NB4 (cell line): ENCODE measurements around the gene COL4A2.

ENCODE experiments used
- DNase-seq: peaks from one replicate; pipeline ENCODE4 v3.0.0; 2010; ENCODE audit warnings: low read depth
- H3K4me3 ChIP-seq: one replicate; pipeline ENCODE4 v1.5.1; 2011; ENCODE audit warnings: mild to moderate bottlenecking, low read depth, low read length, moderate library complexity
- MAX ChIP-seq: IDR thresholded peaks from 2 replicates; pipeline ENCODE4 v1.6.1; 2011; ENCODE audit warnings: low read depth, low read length
- MYC ChIP-seq: IDR thresholded peaks from 2 replicates; pipeline ENCODE4 v1.6.1; 2011; ENCODE audit warnings: low read depth, low read length
- POLR2A ChIP-seq: IDR thresholded peaks from 2 replicates; pipeline ENCODE4 v1.6.1; 2011; ENCODE audit warnings: mild to moderate bottlenecking; ENCODE audit not compliant: insufficient read length; ENCODE audit errors: extremely low read depth
- TF ChIP-seq, protein P1 (sequence below): IDR thresholded peaks from one replicate; pipeline ENCODE4 v1.5.1; 2012; ENCODE audit warnings: low read depth, low read length

Gene COL4A2

DNA sequence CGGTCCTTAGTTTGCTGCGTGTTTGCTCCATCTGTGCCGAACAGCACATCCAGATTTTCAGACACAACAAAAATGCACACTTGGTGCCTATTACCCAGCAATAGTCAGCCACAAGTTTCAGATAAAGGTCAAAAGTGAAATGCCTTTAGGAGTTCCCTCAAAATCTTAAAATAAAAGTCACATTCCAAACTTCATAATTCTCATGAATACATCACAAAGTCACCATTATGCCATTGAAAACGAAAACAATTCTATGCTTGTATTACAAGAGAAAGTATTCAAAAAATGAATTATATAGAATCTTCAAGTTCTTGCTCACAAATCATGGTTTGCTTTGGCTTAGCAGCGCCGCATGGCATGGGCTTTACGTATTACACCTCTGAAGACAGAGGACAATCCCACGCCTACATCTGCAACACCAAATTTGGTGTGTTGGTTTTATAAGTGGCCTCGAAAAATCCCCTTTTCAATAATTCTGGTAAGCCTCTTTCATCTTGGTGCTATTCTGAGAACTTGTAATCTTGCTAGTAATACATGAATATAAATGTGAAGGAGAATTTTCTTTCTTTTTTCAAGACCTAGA, 26.8 kb upstream of the COL4A2 start:
- DNase-seq = no peak
- TF ChIP-seq, protein P1, sequence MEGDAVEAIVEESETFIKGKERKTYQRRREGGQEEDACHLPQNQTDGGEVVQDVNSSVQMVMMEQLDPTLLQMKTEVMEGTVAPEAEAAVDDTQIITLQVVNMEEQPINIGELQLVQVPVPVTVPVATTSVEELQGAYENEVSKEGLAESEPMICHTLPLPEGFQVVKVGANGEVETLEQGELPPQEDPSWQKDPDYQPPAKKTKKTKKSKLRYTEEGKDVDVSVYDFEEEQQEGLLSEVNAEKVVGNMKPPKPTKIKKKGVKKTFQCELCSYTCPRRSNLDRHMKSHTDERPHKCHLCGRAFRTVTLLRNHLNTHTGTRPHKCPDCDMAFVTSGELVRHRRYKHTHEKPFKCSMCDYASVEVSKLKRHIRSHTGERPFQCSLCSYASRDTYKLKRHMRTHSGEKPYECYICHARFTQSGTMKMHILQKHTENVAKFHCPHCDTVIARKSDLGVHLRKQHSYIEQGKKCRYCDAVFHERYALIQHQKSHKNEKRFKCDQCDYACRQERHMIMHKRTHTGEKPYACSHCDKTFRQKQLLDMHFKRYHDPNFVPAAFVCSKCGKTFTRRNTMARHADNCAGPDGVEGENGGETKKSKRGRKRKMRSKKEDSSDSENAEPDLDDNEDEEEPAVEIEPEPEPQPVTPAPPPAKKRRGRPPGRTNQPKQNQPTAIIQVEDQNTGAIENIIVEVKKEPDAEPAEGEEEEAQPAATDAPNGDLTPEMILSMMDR = no peak
- no peak for TF ChIP-seq MYC
- no peak for TF ChIP-seq POLR2A
- TF ChIP-seq MAX = no peak
- H3K4me3 ChIP-seq = no peak overlapping the region

- no peak overlapping the region for H3K4me3 ChIP-seq
- no peak for TF ChIP-seq MAX
- TF ChIP-seq MYC = no peak
- no peak for DNase-seq
Measured at GRCh38 chr13:110280985-110281688, 25.9 kb upstream of the COL4A2 start.

- no peak for DNase-seq
- no peak overlapping the region for H3K4me3 ChIP-seq
- TF ChIP-seq MYC (no peak), POLR2A (no peak), MAX (no peak)
- TF ChIP-seq, protein P1 = no peak
Measured at GRCh38 chr13:110281736-110282135, 25.3 kb upstream of the COL4A2 start.

DNA sequence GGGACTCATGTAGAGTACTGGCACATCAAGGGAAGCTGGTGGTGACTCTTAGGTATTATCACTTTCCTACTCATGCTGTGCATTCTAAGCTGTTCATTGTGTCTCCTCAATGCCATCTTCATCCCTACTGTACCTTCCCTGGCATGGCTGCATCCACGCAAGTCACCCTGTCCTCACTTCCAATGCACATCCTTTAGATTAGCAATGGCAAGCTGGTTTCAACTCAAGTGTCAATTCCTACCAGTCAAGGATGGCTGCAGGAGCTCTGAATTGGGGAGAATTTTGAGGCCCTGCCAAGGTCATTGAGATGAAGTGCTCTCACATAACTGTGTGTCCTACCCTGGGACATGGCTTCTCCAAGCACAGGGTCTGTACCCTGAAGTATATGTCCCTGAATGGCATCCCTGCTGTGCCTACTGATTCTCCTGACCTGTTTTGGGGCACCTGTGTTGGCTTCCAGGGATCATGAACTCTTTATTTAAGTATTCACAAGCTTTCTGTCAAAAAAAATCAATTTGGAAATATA, 24.7 kb upstream of the COL4A2 start:
- DNase-seq = no peak
- H3K4me3 ChIP-seq = no peak overlapping the region
- no peak for TF ChIP-seq MYC

DNA sequence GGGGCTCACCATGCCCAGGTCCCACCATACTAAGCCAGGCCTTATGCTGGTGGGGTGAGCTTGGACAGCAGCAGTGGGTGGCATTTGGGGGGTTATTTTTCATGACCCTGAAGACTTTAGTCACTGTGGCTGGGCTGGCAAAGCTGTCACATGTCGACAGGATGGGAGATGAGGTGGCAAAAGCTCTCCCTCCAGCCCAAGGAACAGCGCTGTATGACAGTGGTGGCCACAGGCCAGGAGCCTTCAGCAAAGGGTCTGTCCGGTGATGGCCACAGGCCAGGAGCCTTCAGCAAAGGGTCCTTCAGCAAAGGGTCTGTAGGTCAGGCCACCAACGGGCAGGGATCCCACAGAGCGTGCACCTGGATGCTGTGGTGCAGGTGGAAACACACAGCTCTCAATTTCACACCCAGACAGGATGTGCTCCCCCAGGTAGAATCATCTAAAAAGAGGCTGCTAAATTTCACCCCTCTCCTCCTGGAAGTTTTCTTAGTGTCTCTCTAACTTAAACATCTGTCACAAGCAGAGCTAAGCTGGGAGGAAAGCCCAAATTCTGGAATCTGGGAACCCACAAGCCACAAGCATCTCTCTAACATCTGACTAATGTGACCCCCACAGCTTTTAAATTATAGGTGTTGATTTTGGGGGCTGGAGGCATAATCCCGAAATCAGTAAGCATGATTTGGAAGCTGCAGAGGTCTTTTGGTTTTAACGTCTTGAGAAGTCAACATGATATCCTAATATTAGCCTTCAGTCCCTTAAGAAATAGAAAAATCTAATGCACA, 23.2 kb upstream of the COL4A2 start:
- TF ChIP-seq, protein P1 = no peak
- TF ChIP-seq POLR2A (no peak), MAX (no peak)
- no peak overlapping the region for H3K4me3 ChIP-seq
- DNase-seq = no peak

DNA sequence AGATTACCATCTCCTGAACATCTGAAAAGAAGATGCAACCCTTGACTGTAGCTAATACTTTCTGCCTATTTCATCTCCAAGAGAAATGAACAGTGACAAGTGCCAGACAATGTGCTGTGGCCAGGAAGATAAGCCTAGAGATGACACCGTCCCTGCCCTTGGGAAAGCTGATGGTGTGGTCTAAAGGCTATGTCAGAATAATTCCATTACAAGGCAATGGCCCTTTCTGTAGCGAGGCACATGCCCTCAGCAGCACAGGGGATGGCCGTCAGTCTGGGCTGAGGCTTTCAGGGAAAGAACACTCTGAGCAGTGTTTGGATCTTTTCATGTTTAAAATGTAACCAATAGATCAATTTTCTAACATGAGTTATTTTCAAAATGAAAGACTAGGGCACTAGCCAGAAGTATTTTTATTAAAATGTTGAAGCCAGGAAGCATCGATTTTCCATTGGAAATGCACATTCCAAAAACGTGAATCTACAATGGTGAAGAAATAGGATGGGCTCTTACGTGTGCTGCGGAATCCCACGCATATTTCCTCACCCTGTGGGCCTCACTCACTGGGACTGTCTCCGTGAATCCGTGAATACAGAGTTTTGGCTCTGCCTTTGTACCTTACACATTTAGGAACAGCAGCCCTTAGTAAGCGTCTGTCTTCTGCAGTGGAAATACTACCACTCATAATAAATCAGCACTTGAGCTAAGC, 22.2 kb upstream of the COL4A2 start:
- TF ChIP-seq MYC (no peak), MAX (no peak), POLR2A (no peak)
- TF ChIP-seq, protein P1 = no peak
- no peak for DNase-seq
- H3K4me3 ChIP-seq = no peak overlapping the region
